HG03342 (cell line): ENCODE results near the gene SLIT1.

Experiments
- ATAC-seq: cut with Tn5 transposase; IDR thresholded peaks from one replicate; pipeline ENCODE4 v1.9.1; 2021; ENCODE audit warnings: mild to moderate bottlenecking, moderate library complexity; ENCODE audit not compliant: unreplicated experiment

Gene SLIT1

GRCh38 chr10:97117372-97117771 is 68.4 kb downstream of the SLIT1 start:
- ATAC-seq: no peak

GRCh38 chr10:97116462-97117162 is 69.1 kb downstream of the SLIT1 start:
- ATAC-seq: no peak

GRCh38 chr10:97115846-97116245 is 69.9 kb downstream of the SLIT1 start:
- no peak for ATAC-seq

GRCh38 chr10:97111615-97112014 is 74.1 kb downstream of the SLIT1 start:
- ATAC-seq: no peak

GRCh38 chr10:97109547-97109946 is 76.2 kb downstream of the SLIT1 start:
- ATAC-seq: no peak

- ATAC-seq: no peak
Observed at GRCh38 chr10:97107551-97107950, 78.2 kb downstream of the SLIT1 start.

- ATAC-seq: no peak
Observed at GRCh38 chr10:97106207-97106606, 79.6 kb downstream of the SLIT1 start.

- no peak for ATAC-seq
Observed at GRCh38 chr10:97105303-97105702, 80.5 kb downstream of the SLIT1 start.

- no peak for ATAC-seq
Observed at GRCh38 chr10:97103316-97104080, 82.3 kb downstream of the SLIT1 start.

- ATAC-seq: no peak
Observed at GRCh38 chr10:97102441-97102840, 83.3 kb downstream of the SLIT1 start.

GRCh38 chr10:97101166-97101940 is 84.4 kb downstream of the SLIT1 start:
- ATAC-seq: no peak

- no peak for ATAC-seq
Observed at GRCh38 chr10:97100657-97101056, 85.1 kb downstream of the SLIT1 start.

GRCh38 chr10:97099868-97100267 is 85.9 kb downstream of the SLIT1 start:
- ATAC-seq: no peak

- ATAC-seq: no peak
Observed at GRCh38 chr10:97099089-97099488, 86.7 kb downstream of the SLIT1 start.

- no peak for ATAC-seq
Observed at GRCh38 chr10:97097084-97097433, 88.7 kb downstream of the SLIT1 start.

GRCh38 chr10:97096261-97097083 is 89.3 kb downstream of the SLIT1 start:
- no peak for ATAC-seq

GRCh38 chr10:97095701-97096260 is 90.0 kb downstream of the SLIT1 start:
- no peak for ATAC-seq

GRCh38 chr10:97090644-97091043 is 95.1 kb downstream of the SLIT1 start:
- ATAC-seq: no peak

GRCh38 chr10:97090035-97090434 is 95.7 kb downstream of the SLIT1 start:
- ATAC-seq: no peak

- ATAC-seq: no peak
Observed at GRCh38 chr10:97089209-97089870, 96.4 kb downstream of the SLIT1 start.
